NCI-H2227 (cell line): ENCODE measurements around the gene HBB.
"Not testable (repeated sequence)": the region's sequence is repeated elsewhere in the genome, so short reads cannot be mapped to it uniquely, and the experiment has no call there.

Experiments used
- DNase-seq: peaks from one replicate; lab custom pipeline; 2025; ENCODE audit not compliant: unreplicated experiment; lab: John Stamatoyannopoulos, UW

The HBB gene

GRCh38 chr11:5226732-5227310, at the start of gene HBB:
HBB (minus strand) TSS chr11:5227071; CDS start chr11:5227021, 50 bp downstream.
- DNase-seq: no peak

- no peak for DNase-seq
Measured at GRCh38 chr11:5275369-5276110, 48.7 kb upstream of the HBB start.

GRCh38 chr11:5274395-5274794, 47.5 kb upstream of the HBB start:
- DNase-seq: no peak

GRCh38 chr11:5272395-5273017, 45.6 kb upstream of the HBB start:
- no peak for DNase-seq

- no peak for DNase-seq
Measured at GRCh38 chr11:5269715-5270147, 42.9 kb upstream of the HBB start, which contains the start of gene HBE1. HBE1 (minus strand) TSS chr11:5269945; CDS start chr11:5269890, 55 bp downstream.

GRCh38 chr11:5267033-5267563, 40.2 kb upstream of the HBB start:
- no peak for DNase-seq

- DNase-seq: no peak
Measured at GRCh38 chr11:5266609-5267008, 39.7 kb upstream of the HBB start.

- DNase-seq: no peak
Measured at GRCh38 chr11:5265832-5266231, 39.0 kb upstream of the HBB start.

GRCh38 chr11:5258543-5259262, 31.8 kb upstream of the HBB start:
- no peak for DNase-seq

GRCh38 chr11:5257296-5257695, 30.4 kb upstream of the HBB start:
- no peak for DNase-seq

- DNase-seq: not testable (repeated sequence)
Measured at GRCh38 chr11:5254646-5255413, 28.0 kb upstream of the HBB start, which contains the start of gene HBG2. HBG2 (minus strand) TSS chr11:5254781; CDS start chr11:5254728, 53 bp downstream.

- DNase-seq: not testable (repeated sequence)
Measured at GRCh38 chr11:5254023-5254422, 27.2 kb upstream of the HBB start.

GRCh38 chr11:5253440-5253839, 26.6 kb upstream of the HBB start:
- DNase-seq: not testable (repeated sequence)

- DNase-seq: no peak
Measured at GRCh38 chr11:5252919-5253265, 26.0 kb upstream of the HBB start.

- DNase-seq: no peak
Measured at GRCh38 chr11:5252192-5252918, 25.5 kb upstream of the HBB start.

GRCh38 chr11:5251746-5252145, 24.9 kb upstream of the HBB start:
- no peak for DNase-seq

- DNase-seq: no peak
Measured at GRCh38 chr11:5250543-5251204, 23.8 kb upstream of the HBB start.

GRCh38 chr11:5249807-5250396, 23.0 kb upstream of the HBB start, which contains the start of gene HBG1:
HBG1 (minus strand) TSS chr11:5249857; CDS start chr11:5249804, 53 bp downstream.
- DNase-seq: not testable (repeated sequence)

- DNase-seq: not testable (repeated sequence)
Measured at GRCh38 chr11:5248498-5248897, 21.6 kb upstream of the HBB start.
